ENCODE results near the gene KLHL40. TPM values are rescaled to one million over a fixed set of nuclear protein-coding genes. Genes with fewer than 3 reads are reported as not detected.
"Not testable (repeated sequence)": the region's sequence is repeated elsewhere in the genome, so short reads cannot be mapped to it uniquely, and the experiment has no call there.

The KLHL40 gene
- total RNA-seq, 1 donor from 2014 or later, result not detected

- no peak for ATAC-seq (ENCODE audit: low read depth)
- H3K27me3 Mint-ChIP-seq, result peaks cover 12% of the 10 kb centered on the region
- intact Hi-C loops (cut with micrococcal nuclease), result no loop called here
- TF ChIP-seq CTCF (IDR thresholded peaks at IDR 0.05), result no peak
- ChIA-PET POLR2A (no interaction called here), CTCF (no interaction called here)
- no peak for DNase-seq
- H3K4me1 Mint-ChIP-seq, result no peaks in the 10 kb centered on the region
- H3K36me3 Mint-ChIP-seq (ENCODE audit: low read depth), result no peaks in the 10 kb centered on the region
- H3K9me3 Mint-ChIP-seq, result no peaks in the 10 kb centered on the region
- H3K27ac Mint-ChIP-seq, result no peak overlapping the region
- no peak overlapping the region for H3K4me3 Mint-ChIP-seq
These were observed 36.4 kb downstream of the KLHL40 start for GRCh38 chr3:42721690-42722089.

DNA sequence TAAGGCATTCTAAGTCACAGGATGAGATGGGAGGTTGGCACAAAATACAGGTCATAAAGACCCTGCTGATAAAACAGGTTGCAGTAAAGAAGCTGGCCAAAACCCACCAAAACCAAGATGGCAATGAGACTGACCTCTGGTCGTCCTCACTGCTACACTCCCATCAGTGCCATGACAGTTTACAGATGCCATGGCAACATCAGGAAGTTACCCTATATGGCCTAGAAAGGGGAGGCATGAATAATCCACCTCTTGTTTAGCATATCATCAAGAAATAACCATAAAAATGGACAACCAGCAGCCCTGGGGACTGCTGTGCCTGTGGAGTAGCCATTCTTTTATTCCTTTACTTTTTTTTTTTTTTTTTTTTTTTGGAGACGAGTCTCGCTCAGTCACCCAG lies 37.1 kb downstream of the KLHL40 start:
- CTCF ChIA-PET; H3K36me3 Mint-ChIP-seq (ENCODE audit: low read depth); H3K27ac Mint-ChIP-seq; H3K9me3 Mint-ChIP-seq; POLR2A ChIA-PET; H3K4me1 Mint-ChIP-seq; intact Hi-C loops (cut with micrococcal nuclease); DNase-seq; H3K4me3 Mint-ChIP-seq; ATAC-seq (ENCODE audit: low read depth): not testable (repeated sequence)
- H3K27me3 Mint-ChIP-seq, result peaks cover 12% of the 10 kb centered on the region

DNA sequence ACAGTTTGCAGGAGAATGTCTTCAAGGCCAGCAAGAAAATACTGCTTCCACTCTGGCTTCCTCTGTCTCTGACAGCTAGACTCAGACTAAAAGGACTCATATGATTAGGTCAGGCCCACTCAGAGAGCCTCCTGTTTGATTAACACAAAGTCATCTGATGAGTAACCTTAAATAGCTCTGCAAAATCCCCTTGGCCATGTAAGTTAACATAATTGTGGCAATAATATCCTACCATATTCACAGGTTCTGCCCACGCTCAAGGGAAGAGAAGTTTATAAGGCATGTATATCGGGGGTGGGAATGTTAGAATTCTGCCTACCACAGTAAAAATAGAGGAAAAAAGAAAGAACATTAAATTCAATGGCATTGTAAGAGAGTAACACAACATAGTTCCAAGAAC lies 37.9 kb downstream of the KLHL40 start:
- DNase-seq (no peak), ATAC-seq (ENCODE audit: low read depth) (no peak)
- ChIA-PET POLR2A (no interaction called here), CTCF (no interaction called here)
- intact Hi-C loops (cut with micrococcal nuclease), result no loop called here
- H3K27me3 Mint-ChIP-seq, result peaks cover 12% of the 10 kb centered on the region
- H3K36me3 Mint-ChIP-seq (ENCODE audit: low read depth), result no peaks in the 10 kb centered on the region
- no peak overlapping the region for H3K27ac Mint-ChIP-seq
- TF ChIP-seq CTCF (IDR thresholded peaks at IDR 0.05), result no peak
- H3K9me3 Mint-ChIP-seq, result no peaks in the 10 kb centered on the region
- no peaks in the 10 kb centered on the region for H3K4me1 Mint-ChIP-seq
- H3K4me3 Mint-ChIP-seq, result no peak overlapping the region

DNA sequence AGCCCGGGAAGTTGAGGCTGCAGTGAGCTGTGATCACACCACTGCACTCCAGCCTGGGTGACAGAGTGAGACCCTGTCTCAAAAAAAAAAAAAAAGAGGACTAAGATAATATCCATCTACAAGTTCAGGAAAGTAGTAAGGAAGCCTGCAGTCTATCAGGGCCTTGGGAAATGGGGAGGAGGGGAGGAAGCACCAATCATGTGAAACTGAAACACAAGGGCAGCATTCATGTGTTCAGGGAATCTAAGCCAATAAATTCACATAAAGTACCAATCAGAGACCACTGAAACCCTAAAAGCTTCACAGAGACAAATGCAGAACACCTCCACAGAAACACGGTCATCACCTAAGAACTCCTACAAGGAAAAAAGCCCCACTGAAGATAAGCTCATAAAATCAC lies 40.1 kb downstream of the KLHL40 start:
- no peak for DNase-seq
- Mint-ChIP-seq H3K36me3 (ENCODE audit: low read depth) (no peaks in the 10 kb centered on the region), H3K27ac (no peak overlapping the region), H3K27me3 (peaks cover 11% of the 10 kb centered on the region), H3K4me1 (no peaks in the 10 kb centered on the region), H3K4me3 (no peak overlapping the region), H3K9me3 (no peaks in the 10 kb centered on the region)
- no peak for TF ChIP-seq CTCF (IDR thresholded peaks at IDR 0.05)
- CTCF ChIA-PET, result no interaction called here
- POLR2A ChIA-PET, result no interaction called here
- intact Hi-C loops (cut with micrococcal nuclease), result no loop called here
- ATAC-seq (ENCODE audit: low read depth), result no peak

DNA sequence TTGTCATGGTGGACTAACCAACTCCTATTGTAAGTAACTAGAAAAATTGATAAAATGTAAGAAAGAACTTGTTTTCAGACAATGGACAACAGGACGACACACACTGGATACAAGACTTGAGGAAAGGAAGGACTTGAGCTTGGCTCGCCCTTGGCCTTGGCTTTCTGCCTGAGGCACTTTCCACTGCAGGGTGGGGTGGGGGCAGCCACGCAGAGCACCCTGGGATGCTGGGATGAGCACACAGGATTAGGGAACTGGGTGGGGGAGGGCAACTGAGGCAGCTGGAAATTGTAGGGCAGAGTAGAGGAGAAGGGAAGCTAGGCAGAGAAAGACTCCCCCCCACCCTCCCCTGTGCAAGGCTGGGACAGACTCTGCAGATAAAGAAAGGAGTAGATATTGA lies 42.7 kb downstream of the KLHL40 start:
- DNase-seq (no peak), ATAC-seq (ENCODE audit: low read depth) (no peak)
- TF ChIP-seq CTCF (IDR thresholded peaks at IDR 0.05), result no peak
- intact Hi-C loops (cut with micrococcal nuclease), result no loop called here
- no peak overlapping the region for H3K4me3 Mint-ChIP-seq
- ChIA-PET POLR2A (no interaction called here), CTCF (no interaction called here)
- H3K9me3 Mint-ChIP-seq, result no peaks in the 10 kb centered on the region
- no peaks in the 10 kb centered on the region for H3K36me3 Mint-ChIP-seq (ENCODE audit: low read depth)
- H3K27ac Mint-ChIP-seq, result no peak overlapping the region
- H3K4me1 Mint-ChIP-seq, result no peaks in the 10 kb centered on the region
- peaks cover 8% of the 10 kb centered on the region for H3K27me3 Mint-ChIP-seq

DNA sequence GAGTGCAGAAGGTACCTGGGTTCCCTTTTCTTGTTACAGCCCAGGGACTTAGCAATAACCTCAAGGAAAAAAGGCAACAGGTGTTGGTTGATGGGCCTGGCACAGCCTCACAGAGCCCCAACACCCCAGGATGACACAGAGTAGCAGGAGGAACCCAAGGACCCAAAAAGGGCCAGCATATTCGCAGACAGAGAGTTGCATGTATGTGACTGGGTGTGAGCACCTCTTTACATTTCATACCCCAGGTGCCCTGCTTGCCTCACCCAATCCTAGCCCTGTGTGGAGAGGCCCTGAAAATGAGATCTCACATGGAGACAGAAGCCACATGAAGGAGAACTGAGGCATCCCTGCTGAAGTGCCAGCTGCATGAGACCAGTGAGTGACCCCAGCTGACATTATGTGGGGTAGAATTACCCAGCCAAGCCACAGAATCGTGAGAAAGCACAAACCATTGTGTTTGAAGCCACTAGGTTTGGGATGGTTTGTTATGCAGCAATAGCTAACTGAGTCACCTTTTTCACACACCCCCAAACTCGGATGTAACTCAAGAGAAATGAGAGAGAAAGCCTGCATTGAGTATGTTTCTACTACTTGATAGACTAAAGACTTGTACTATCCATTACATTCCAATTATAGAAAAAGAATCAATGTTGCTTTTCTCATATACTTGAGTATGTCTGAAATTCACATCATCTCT lies 43.5 kb downstream of the KLHL40 start:
- Mint-ChIP-seq H3K27me3 (peaks cover 5% of the 10 kb centered on the region), H3K36me3 (ENCODE audit: low read depth) (no peaks in the 10 kb centered on the region), H3K27ac (no peak overlapping the region), H3K9me3 (no peaks in the 10 kb centered on the region), H3K4me1 (no peaks in the 10 kb centered on the region), H3K4me3 (no peak overlapping the region)
- intact Hi-C loops (cut with micrococcal nuclease), result no loop called here
- no peak for ATAC-seq (ENCODE audit: low read depth)
- TF ChIP-seq CTCF (IDR thresholded peaks at IDR 0.05), result no peak
- no peak for DNase-seq
- CTCF ChIA-PET, result no interaction called here
- POLR2A ChIA-PET, result no interaction called here
